Endothelial cell of umbilical vein (primary cell): Measurements from ENCODE around the gene GREB1. TPM values are rescaled to one million over a fixed set of nuclear protein-coding genes. Genes with fewer than 3 reads are reported as not detected.

Source experiments
- BruUV-seq: library from RNA; stranded (reverse); fragments of 400-500 nt; replicated peaks from 2 replicates; lab custom pipeline; 2021; lab: Mats Ljungman, UMichigan
- CTCF ChIA-PET: fragments of 300-600, 350-600 bp; sonication (Branson Sonifier 250); formaldehyde crosslinking; loops from one replicate; lab custom pipeline; 2021; ENCODE audit warnings: antibody characterized with exemption, inconsistent platforms; lab: Charles Lee
- POLR2A ChIA-PET: fragments of 300-600, 350-600 bp; sonication (Branson Sonifier 250); formaldehyde crosslinking; loops from one replicate; lab custom pipeline; 2021; ENCODE audit warnings: antibody characterized with exemption, inconsistent platforms; lab: Charles Lee
- DNase-seq: peaks from one replicate; pipeline ENCODE4 v3.0.0-alpha.2; 2011; ENCODE audit warnings: low read depth, low spot score
- FAIRE-seq: peaks from 2 replicates; lab custom pipeline; 2011; peaks lifted over from hg19 to GRCh38; lab: Jason Lieb, UNC
- H2AFZ ChIP-seq: 2 replicates; pipeline ENCODE4 v1.6.0; 2012; ENCODE audit warnings: low read depth, low read length, control low read depth, inconsistent platforms
- H3K27ac ChIP-seq: 2 replicates; pipeline ENCODE4 v1.5.1; 2011; ENCODE audit warnings: low read depth, mild to moderate bottlenecking, control low read depth, low read length, moderate library complexity; ENCODE audit not compliant: insufficient read depth
- H3K27me3 ChIP-seq, 2 experiments: 2 replicates each; pipeline versions ENCODE4 v1.6.0 to v1.6.1; 2011; ENCODE audit warnings: low read length in 2 of 2, mixed read lengths in 1 of 2; ENCODE audit not compliant: control insufficient read depth in 2 of 2, insufficient read depth in 2 of 2
- H3K36me3 ChIP-seq, 2 experiments: 2 replicates in 1 of 2; 3 replicates in 1 of 2; pipeline ENCODE4 v1.5.1; 2011; ENCODE audit warnings: low read length in 2 of 2, mild to moderate bottlenecking in 1 of 2, moderate library complexity in 1 of 2; ENCODE audit not compliant: control insufficient read depth in 2 of 2, insufficient read depth in 2 of 2; ENCODE audit errors: extremely low read depth in 1 of 2
- H3K4me1 ChIP-seq: 3 replicates; pipeline ENCODE4 v1.5.1; 2011; ENCODE audit warnings: mild to moderate bottlenecking, low read length; ENCODE audit not compliant: control insufficient read depth, insufficient read depth; ENCODE audit errors: extremely low read depth
- H3K4me2 ChIP-seq: 2 replicates; pipeline ENCODE4 v1.6.1; 2011; ENCODE audit warnings: low read length, control low read depth, mixed read lengths; ENCODE audit not compliant: insufficient read depth
- H3K4me3 ChIP-seq, 3 experiments: fragments of 200-600 bp in 1 of 3; sonication (generic), shearing (Covaris generic) in 1 of 3; replicated peaks in 1 of 3; 2 replicates each; pipeline ENCODE4 v1.5.1; 2011 to 2016; ENCODE audit warnings: control low read depth in 3 of 3, low read length in 3 of 3, mild to moderate bottlenecking in 2 of 3, inconsistent platforms in 1 of 3, low read depth in 1 of 3, moderate library complexity in 1 of 3; ENCODE audit not compliant: insufficient read depth in 1 of 3
- H3K79me2 ChIP-seq: 2 replicates; pipeline ENCODE4 v1.6.0; 2012; ENCODE audit warnings: low read length, inconsistent platforms; ENCODE audit not compliant: control insufficient read depth, insufficient read depth
- H3K9ac ChIP-seq: replicated peaks from 2 replicates; pipeline ENCODE3; 2011; ENCODE audit warnings: low read length, control low read depth; ENCODE audit not compliant: insufficient read depth; ENCODE audit errors: extremely low read depth
- H3K9me1 ChIP-seq: replicated peaks from 3 replicates; pipeline ENCODE4 v1.6.0; 2011; ENCODE audit warnings: mild to moderate bottlenecking, low read length; ENCODE audit not compliant: control insufficient read depth, insufficient read depth; ENCODE audit errors: extremely low read depth
- H3K9me3 ChIP-seq: replicated peaks from 2 replicates; pipeline ENCODE4 v1.5.1; 2012; ENCODE audit warnings: low read length, inconsistent platforms; ENCODE audit not compliant: control insufficient read depth, insufficient read depth
- H4K20me1 ChIP-seq: replicated peaks from 2 replicates; pipeline ENCODE3; 2011; ENCODE audit warnings: mild to moderate bottlenecking, low read length; ENCODE audit not compliant: control insufficient read depth, insufficient read depth; ENCODE audit errors: extremely low read depth
- EZH2 ChIP-seq: IDR thresholded peaks from 2 replicates; pipeline ENCODE4 v1.6.1; 2012; ENCODE audit warnings: borderline replicate concordance, low read depth, mild to moderate bottlenecking, moderate library complexity, low read length, inconsistent platforms; ENCODE audit not compliant: severe bottlenecking
- FOS ChIP-seq: IDR thresholded peaks from 2 replicates; pipeline ENCODE4 v1.6.1; 2011; ENCODE audit warnings: mild to moderate bottlenecking, low read length, moderate library complexity, borderline replicate concordance; ENCODE audit not compliant: insufficient read depth
- GATA2 ChIP-seq: IDR thresholded peaks from 2 replicates; pipeline ENCODE4 v1.7.0; 2011; ENCODE audit warnings: low read depth, mild to moderate bottlenecking, moderate library complexity, mixed read lengths, low read length; ENCODE audit not compliant: insufficient read length, insufficient read depth
- JUN ChIP-seq: IDR thresholded peaks from 2 replicates; pipeline ENCODE4 v1.6.1; 2011; ENCODE audit warnings: borderline replicate concordance, low read depth; ENCODE audit not compliant: insufficient read length, insufficient read depth
- MYC ChIP-seq: IDR thresholded peaks from one replicate; pipeline ENCODE4 v1.6.1; 2011; ENCODE audit warnings: mild to moderate bottlenecking, low read depth, low read length
- POLR2A ChIP-seq: IDR thresholded peaks from 2 replicates; pipeline ENCODE4 v1.6.1; 2012; ENCODE audit warnings: low read depth, mild to moderate bottlenecking, control low read depth, low read length
- POLR2AphosphoS5 ChIP-seq: IDR thresholded peaks from 2 replicates; pipeline ENCODE4 v1.6.1; 2012; ENCODE audit warnings: low read depth, mild to moderate bottlenecking, control low read depth, low read length, moderate library complexity; ENCODE audit not compliant: insufficient read depth
- dilution Hi-C: fragments of 300-500 bp; cut with MboI; formaldehyde crosslinking; loops from one replicate; pipeline ENCODE4 v1.15.0; 2019; ENCODE audit warnings: low sequenced_read_pairs; ENCODE audit not compliant: extremely low pct_ligation_motif_present
- intact Hi-C: fragments of 100-400 bp; cut with micrococcal nuclease; formaldehyde crosslinking; loops from one replicate; pipeline ENCODE4 v1.10.0; 2022
- polyA plus RNA-seq, 4 experiments: library from polyadenylated mRNA; depleted of rRNA in 3 of 4; stranded (reverse) in 3 of 4; unstranded in 1 of 4; fragments of >200 nt; gene quantifications; 2 replicates each; pipeline versions ENCODE4 v1.2.1 to v1.2.3, GENCODE V29; 2011 to 2012; ENCODE audit warnings: missing spikeins in 1 of 4
- total RNA-seq: library from RNA; stranded (reverse); gene quantifications from 2 replicates; pipeline ENCODE4 v1.2.3, GENCODE V29; 2021
- TF ChIP-seq, protein P1 (sequence below): IDR thresholded peaks from 2 replicates; pipeline ENCODE4 v1.6.1; 2011; ENCODE audit not compliant: insufficient read depth, insufficient read length
- TF ChIP-seq, protein P2 (sequence below), 2 donors: IDR thresholded peaks; 1 replicate in 1 of 2; 2 replicates in 1 of 2; pipeline ENCODE4 v1.5.1; 2011; ENCODE audit warnings: low read length in 2 of 2, mild to moderate bottlenecking in 2 of 2, moderate library complexity in 2 of 2, control low read depth in 1 of 2, inconsistent platforms in 1 of 2, low read depth in 1 of 2; ENCODE audit not compliant: insufficient read depth in 1 of 2; ENCODE audit errors: extremely low read depth in 1 of 2

GREB1 gene
- total and polyA plus RNA-seq, 2 donors (not counting 3 experiments of a cell fraction or from before 2014, with no cell fraction given): 0.17 to 0.58 TPM

DNA sequence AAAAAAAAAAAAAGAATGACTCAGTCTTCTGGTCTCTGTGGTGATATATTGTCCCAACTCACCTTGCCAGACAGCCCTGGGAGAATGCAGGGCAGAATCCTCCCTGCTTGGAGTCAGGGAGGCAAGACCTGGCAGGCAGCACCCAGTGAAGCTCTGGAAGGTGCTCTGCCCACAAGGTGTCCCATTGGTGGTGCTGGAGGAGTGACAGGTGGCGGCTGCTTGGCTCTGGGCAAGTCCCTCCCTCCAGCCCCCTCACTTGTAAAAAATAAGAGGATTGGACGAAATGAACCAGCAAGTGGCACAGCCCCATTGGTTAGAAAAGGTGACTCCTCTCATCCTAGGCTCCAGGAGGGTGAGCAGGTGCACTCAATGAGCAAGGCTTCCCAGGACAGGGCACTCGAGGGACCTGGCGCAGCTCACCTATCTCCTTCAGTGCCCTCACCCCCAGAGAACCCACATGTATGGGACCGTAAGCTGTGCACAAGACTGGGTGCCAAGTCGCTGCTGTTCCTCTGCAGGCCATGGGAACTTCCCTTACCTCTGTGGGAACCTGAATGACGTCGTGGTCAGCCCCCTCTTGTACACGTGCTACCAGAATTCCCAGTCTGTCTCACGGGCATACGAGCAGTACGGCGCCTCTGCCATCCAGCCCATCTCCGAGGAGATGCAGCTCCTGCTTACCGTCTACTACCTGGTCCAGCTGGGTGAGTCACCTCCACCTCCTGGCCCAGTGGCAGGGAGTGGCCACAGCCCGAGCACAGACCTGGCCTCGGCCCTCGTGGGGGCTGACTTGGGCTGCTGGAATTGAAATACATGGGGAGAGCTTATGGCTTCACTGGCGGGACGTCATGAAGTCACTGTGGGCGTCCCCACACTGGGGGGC lies 54.6 kb downstream of the GREB1 start:
- no peaks in the 10 kb centered on the region for H3K9me3 ChIP-seq
- no peak overlapping the region for H3K9ac ChIP-seq
- intact Hi-C loops: loop anchor here (1.0 to 2.0 kb wide), 2 partner anchors 60 to 94 kb away; no protein-coding TSS in a partner anchor

More for the DNA sequence above, 54.6 kb downstream of the GREB1 start:
- Histone ChIP-seq H3K4me2 (no peak overlapping the region), H3K79me2 (no peaks in the 10 kb centered on the region), H3K27ac (no peak overlapping the region), H2AFZ (no peak overlapping the region), H3K36me3 (no peaks in the 10 kb centered on the region), H3K27me3 (no peaks in the 10 kb centered on the region), H3K4me3 (no peak overlapping the region), H3K4me1 (no peaks in the 10 kb centered on the region), H3K9me1 (no peaks in the 10 kb centered on the region), H4K20me1 (no peaks in the 10 kb centered on the region)
- ChIA-PET CTCF (interaction anchor here (1.2 to 9.0 kb wide), 3 partner anchors 59 to 457 kb away, joined by 3 to 247 read pairs (median 239); a partner anchor contains a TSS), POLR2A (no interaction called here)
- FAIRE-seq (no peak), DNase-seq (no peak)
- TF ChIP-seq JUN (no peak), EZH2 (no peak), GATA2 (no peak), MYC (no peak), POLR2AphosphoS5 (no peak), FOS (no peak), POLR2A (no peak)
- TF ChIP-seq, protein P1, sequence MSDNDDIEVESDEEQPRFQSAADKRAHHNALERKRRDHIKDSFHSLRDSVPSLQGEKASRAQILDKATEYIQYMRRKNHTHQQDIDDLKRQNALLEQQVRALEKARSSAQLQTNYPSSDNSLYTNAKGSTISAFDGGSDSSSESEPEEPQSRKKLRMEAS: no peak
- TF ChIP-seq, protein P2, sequence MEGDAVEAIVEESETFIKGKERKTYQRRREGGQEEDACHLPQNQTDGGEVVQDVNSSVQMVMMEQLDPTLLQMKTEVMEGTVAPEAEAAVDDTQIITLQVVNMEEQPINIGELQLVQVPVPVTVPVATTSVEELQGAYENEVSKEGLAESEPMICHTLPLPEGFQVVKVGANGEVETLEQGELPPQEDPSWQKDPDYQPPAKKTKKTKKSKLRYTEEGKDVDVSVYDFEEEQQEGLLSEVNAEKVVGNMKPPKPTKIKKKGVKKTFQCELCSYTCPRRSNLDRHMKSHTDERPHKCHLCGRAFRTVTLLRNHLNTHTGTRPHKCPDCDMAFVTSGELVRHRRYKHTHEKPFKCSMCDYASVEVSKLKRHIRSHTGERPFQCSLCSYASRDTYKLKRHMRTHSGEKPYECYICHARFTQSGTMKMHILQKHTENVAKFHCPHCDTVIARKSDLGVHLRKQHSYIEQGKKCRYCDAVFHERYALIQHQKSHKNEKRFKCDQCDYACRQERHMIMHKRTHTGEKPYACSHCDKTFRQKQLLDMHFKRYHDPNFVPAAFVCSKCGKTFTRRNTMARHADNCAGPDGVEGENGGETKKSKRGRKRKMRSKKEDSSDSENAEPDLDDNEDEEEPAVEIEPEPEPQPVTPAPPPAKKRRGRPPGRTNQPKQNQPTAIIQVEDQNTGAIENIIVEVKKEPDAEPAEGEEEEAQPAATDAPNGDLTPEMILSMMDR (IDR thresholded peaks at IDR 0.05; ENCODE audit: extremely low read depth in 1 of 2, insufficient read depth in 1 of 2, low read depth in 1 of 2, low read length in 2 of 2): no peak
- no TSS peak for BruUV-seq
- dilution Hi-C loops: no loop called here
